B cell (primary cell): Measurements from ENCODE around the gene PTPRN2. TPM values are rescaled to one million over a fixed set of nuclear protein-coding genes. Genes with fewer than 3 reads are reported as not detected.

Experiments used
- ATAC-seq: fragments of 200-7000 bp; cut with Tn5 transposase; one replicate; pipeline ENCODE4 v1.10.0; 2021; ENCODE audit warnings: low read depth, mild to moderate bottlenecking, moderate number of reproducible peaks, moderate library complexity
- CTCF ChIA-PET: fragments of 350-600 bp; sonication (Branson Sonifier 250); formaldehyde crosslinking; loops from one replicate; lab custom pipeline; 2021; ENCODE audit warnings: antibody characterized with exemption, inconsistent platforms; lab: Charles Lee
- POLR2A ChIA-PET: fragments of 350-600 bp; sonication (Branson Sonifier 250); formaldehyde crosslinking; loops from one replicate; lab custom pipeline; 2021; ENCODE audit warnings: antibody characterized with exemption; lab: Charles Lee
- DNase-seq: peaks from one replicate; pipeline ENCODE4 v3.0.0; 2013
- H2AFZ ChIP-seq: 2 replicates; pipeline ENCODE4 v1.6.1; 2012; ENCODE audit warnings: mild to moderate bottlenecking, low read depth, low read length; ENCODE audit not compliant: insufficient read depth, poor library complexity, severe bottlenecking
- H3K27ac ChIP-seq, 2 donors: 1 replicate in 1 of 2; 2 replicates in 1 of 2; pipeline ENCODE4 v1.5.1; 2012 to 2013; ENCODE audit warnings: low read length in 2 of 2, mild to moderate bottlenecking in 2 of 2, moderate library complexity in 1 of 2
- H3K27me3 ChIP-seq, 4 experiments: fragments of 200-600 bp in 1 of 4; sonication (generic) in 1 of 4; replicated peaks in 1 of 4; 1 replicate in 2 of 4; 2 replicates in 2 of 4; pipeline versions ENCODE4 v1.6.1 to v1.7.0; 2013 to 2016; ENCODE audit warnings: low read length in 3 of 4, mild to moderate bottlenecking in 2 of 4, mixed read lengths in 1 of 4, moderate library complexity in 1 of 4; ENCODE audit not compliant: insufficient read depth in 4 of 4, control insufficient read depth in 3 of 4; ENCODE audit errors: control extremely low read depth in 1 of 4
- H3K36me3 ChIP-seq, 2 experiments: replicated peaks in 1 of 2; 1 replicate in 1 of 2; 2 replicates in 1 of 2; pipeline versions ENCODE4 v1.6.1 to v1.7.1; 2013; ENCODE audit warnings: low read length in 1 of 2; ENCODE audit not compliant: insufficient read depth in 2 of 2, control insufficient read depth in 1 of 2; ENCODE audit errors: control extremely low read depth in 1 of 2, extremely low read depth in 1 of 2
- H3K4me1 ChIP-seq, 2 donors: fragments of 200-600 bp in 1 of 2; sonication (generic) in 1 of 2; 1 replicate in 1 of 2; 2 replicates in 1 of 2; pipeline versions ENCODE4 v1.5.1 to v1.6.1; 2013 to 2017; ENCODE audit warnings: low read length in 2 of 2; ENCODE audit not compliant: control insufficient read depth in 2 of 2, insufficient read depth in 2 of 2
- H3K4me2 ChIP-seq: replicated peaks from 2 replicates; pipeline ENCODE3; 2012; ENCODE audit warnings: mild to moderate bottlenecking, low read depth, low read length; ENCODE audit not compliant: poor library complexity, severe bottlenecking
- H3K4me3 ChIP-seq, 5 experiments: fragments of 200-600 bp in 1 of 5; sonication (generic) in 1 of 5; 1 replicate in 3 of 5; 2 replicates in 2 of 5; pipeline versions ENCODE4 v1.5.1 to v1.7.0; 2011 to 2016; ENCODE audit warnings: low read length in 4 of 5, mild to moderate bottlenecking in 4 of 5, low read depth in 2 of 5, control low read depth in 1 of 5, moderate library complexity in 1 of 5; ENCODE audit not compliant: insufficient read depth in 1 of 5; ENCODE audit errors: control extremely low read depth in 1 of 5, extremely low read depth in 1 of 5
- H3K79me2 ChIP-seq: fragments of 200-600 bp; sonication (generic); one replicate; pipeline ENCODE4 v1.6.0; 2016; ENCODE audit warnings: low read length; ENCODE audit not compliant: control insufficient read depth, insufficient read depth
- H3K9ac ChIP-seq: fragments of 200-600 bp; sonication (generic); 2 replicates; pipeline ENCODE4 v1.6.1; 2017; ENCODE audit warnings: mild to moderate bottlenecking, low read length, moderate library complexity
- H3K9me3 ChIP-seq, 3 donors: one replicate each; pipeline versions ENCODE4 v1.6.1 to v1.7.1; 2013; ENCODE audit warnings: low read length in 2 of 3; ENCODE audit not compliant: control insufficient read depth in 2 of 3, insufficient read depth in 1 of 3; ENCODE audit errors: control extremely low read depth in 1 of 3
- H4K20me1 ChIP-seq: 2 replicates; pipeline ENCODE4 v1.6.0; 2012; ENCODE audit warnings: mild to moderate bottlenecking, low read length; ENCODE audit not compliant: insufficient read depth, control insufficient read depth, poor library complexity, severe bottlenecking
- H3K27ac Mint-ChIP-seq: one replicate; pipeline ENCODE4 v1.8.0; 2021; ENCODE audit warnings: mixed read lengths
- H3K27me3 Mint-ChIP-seq: one replicate; pipeline ENCODE4 v1.8.0; 2021; ENCODE audit warnings: mixed read lengths
- H3K4me1 Mint-ChIP-seq: one replicate; pipeline ENCODE4 v1.8.0; 2021; ENCODE audit warnings: mixed read lengths
- H3K4me3 Mint-ChIP-seq: one replicate; pipeline ENCODE4 v1.8.0; 2021; ENCODE audit warnings: mixed read lengths
- H3K9me3 Mint-ChIP-seq: one replicate; pipeline ENCODE4 v1.8.0; 2022; ENCODE audit warnings: mixed read lengths; ENCODE audit not compliant: insufficient read depth
- EZH2 ChIP-seq: IDR thresholded peaks from 2 replicates; pipeline ENCODE4 v1.6.1; 2012; ENCODE audit warnings: borderline replicate concordance, low read depth, mild to moderate bottlenecking, moderate library complexity, low read length; ENCODE audit not compliant: insufficient read depth, poor library complexity, severe bottlenecking
- WGBS: methylation state at CpG from one replicate; pipeline ENCODE4 v1.1.5; 2013; ENCODE audit warnings: missing lambda C conversion rate; ENCODE audit not compliant: insufficient coverage; 5-methylcytosine and 5-hydroxymethylcytosine counted together
- intact Hi-C: fragments of 100-400 bp; cut with micrococcal nuclease; formaldehyde crosslinking; loops from one replicate; pipeline ENCODE4 v1.10.0; 2022
- polyA plus RNA-seq: library from polyadenylated mRNA; depleted of rRNA; stranded (reverse); fragments of >200 nt; gene quantifications from 2 replicates; pipeline ENCODE4 v1.2.3, GENCODE V29; 2012
- total RNA-seq, 2 donors: library from RNA; stranded (reverse); fragments of 120-200 nt in 1 of 2; gene quantifications; 1 replicate in 1 of 2; 2 replicates in 1 of 2; pipeline versions ENCODE4 v1.2.3 to v1.2.4, GENCODE V29; 2013 to 2022
- TF ChIP-seq, protein P1 (sequence below): fragments of 200-600 bp; IDR thresholded peaks from one replicate; pipeline ENCODE4 v1.8.0; 2022; ENCODE audit warnings: antibody characterized with exemption, mild to moderate bottlenecking

Gene PTPRN2
- total and polyA plus RNA-seq, 2 donors (not counting 1 experiment from before 2014, with no cell fraction given) = 2.0 to 5.0 TPM

- Histone ChIP-seq H3K27me3 (no peaks in the 10 kb centered on the region), H3K4me2 (no peak overlapping the region), H3K36me3 (no peaks in the 10 kb centered on the region), H3K79me2 (no peaks in the 10 kb centered on the region), H4K20me1 (no peaks in the 10 kb centered on the region), H3K27ac (no peak overlapping the region), H3K9me3 (peaks cover 0 to 26% (median 0%) of the 10 kb centered on the region in 3 donors), H3K4me1 (no peaks in the 10 kb centered on the region), H3K4me3 (no peak overlapping the region), H3K9ac (no peak overlapping the region), H2AFZ (no peak overlapping the region)
- WGBS = 87% methylated on average over 7 of the region's 17 CpGs
- TF ChIP-seq EZH2 = no peak
- TF ChIP-seq, protein P1, sequence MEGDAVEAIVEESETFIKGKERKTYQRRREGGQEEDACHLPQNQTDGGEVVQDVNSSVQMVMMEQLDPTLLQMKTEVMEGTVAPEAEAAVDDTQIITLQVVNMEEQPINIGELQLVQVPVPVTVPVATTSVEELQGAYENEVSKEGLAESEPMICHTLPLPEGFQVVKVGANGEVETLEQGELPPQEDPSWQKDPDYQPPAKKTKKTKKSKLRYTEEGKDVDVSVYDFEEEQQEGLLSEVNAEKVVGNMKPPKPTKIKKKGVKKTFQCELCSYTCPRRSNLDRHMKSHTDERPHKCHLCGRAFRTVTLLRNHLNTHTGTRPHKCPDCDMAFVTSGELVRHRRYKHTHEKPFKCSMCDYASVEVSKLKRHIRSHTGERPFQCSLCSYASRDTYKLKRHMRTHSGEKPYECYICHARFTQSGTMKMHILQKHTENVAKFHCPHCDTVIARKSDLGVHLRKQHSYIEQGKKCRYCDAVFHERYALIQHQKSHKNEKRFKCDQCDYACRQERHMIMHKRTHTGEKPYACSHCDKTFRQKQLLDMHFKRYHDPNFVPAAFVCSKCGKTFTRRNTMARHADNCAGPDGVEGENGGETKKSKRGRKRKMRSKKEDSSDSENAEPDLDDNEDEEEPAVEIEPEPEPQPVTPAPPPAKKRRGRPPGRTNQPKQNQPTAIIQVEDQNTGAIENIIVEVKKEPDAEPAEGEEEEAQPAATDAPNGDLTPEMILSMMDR = no peak
- Mint-ChIP-seq H3K9me3 (no peaks in the 10 kb centered on the region), H3K27ac (no peak overlapping the region), H3K4me1 (no peaks in the 10 kb centered on the region), H3K27me3 (no peaks in the 10 kb centered on the region), H3K4me3 (no peak overlapping the region)
- ATAC-seq (no peak), DNase-seq (no peak)
- POLR2A ChIA-PET = no interaction called here
- intact Hi-C loops = no loop called here
- CTCF ChIA-PET = no interaction called here
Observed at GRCh38 chr7:157898802-157899505, 688.7 kb downstream of the PTPRN2 start.

GRCh38 chr7:157898261-157898660 is 689.4 kb downstream of the PTPRN2 start:
- Histone ChIP-seq H2AFZ (no peak overlapping the region), H3K27me3 (no peaks in the 10 kb centered on the region), H3K9ac (no peak overlapping the region), H4K20me1 (no peaks in the 10 kb centered on the region), H3K79me2 (no peaks in the 10 kb centered on the region), H3K36me3 (no peaks in the 10 kb centered on the region), H3K4me2 (no peak overlapping the region), H3K27ac (no peak overlapping the region), H3K9me3 (peaks cover 0 to 32% (median 0%) of the 10 kb centered on the region in 3 donors), H3K4me3 (no peak overlapping the region), H3K4me1 (no peaks in the 10 kb centered on the region)
- Mint-ChIP-seq H3K9me3 (no peaks in the 10 kb centered on the region), H3K4me3 (no peak overlapping the region), H3K27ac (no peak overlapping the region), H3K4me1 (no peaks in the 10 kb centered on the region), H3K27me3 (no peaks in the 10 kb centered on the region)
- ChIA-PET POLR2A (no interaction called here), CTCF (no interaction called here)
- WGBS = 83% methylated on average over 9 of the region's 11 CpGs
- no peak for TF ChIP-seq EZH2
- TF ChIP-seq, protein P1 = no peak
- intact Hi-C loops = no loop called here
- DNase-seq (no peak), ATAC-seq (no peak)
